Liver (tissue), 9 donors: ENCODE data around the gene OXCT1. TPM values are rescaled to one million over a fixed set of nuclear protein-coding genes. Genes with fewer than 3 reads are reported as not detected.

Experiments
- DNase-seq: peaks from one replicate; pipeline ENCODE4 v3.0.0-alpha.2; 2017; ENCODE audit warnings: low spot score
- H3K27ac ChIP-seq, 2 donors: one replicate each; pipeline ENCODE4 v1.7.0; 2013; ENCODE audit warnings: inconsistent platforms in 2 of 2, low read length in 2 of 2, control low read depth in 1 of 2, low read depth in 1 of 2, mild to moderate bottlenecking in 1 of 2
- H3K27me3 ChIP-seq, 4 donors: one replicate each; pipeline versions ENCODE4 v1.6.1 to v1.7.0; 2013; ENCODE audit warnings: low read length in 3 of 4, inconsistent platforms in 1 of 4, mild to moderate bottlenecking in 1 of 4, moderate library complexity in 1 of 4; ENCODE audit not compliant: control insufficient read depth in 4 of 4, insufficient read depth in 4 of 4
- H3K36me3 ChIP-seq, 4 donors: one replicate each; pipeline versions ENCODE4 v1.6.1 to v1.7.0; 2013; ENCODE audit warnings: low read length in 3 of 4, mild to moderate bottlenecking in 3 of 4, low read depth in 1 of 4, moderate library complexity in 1 of 4; ENCODE audit not compliant: control insufficient read depth in 4 of 4, insufficient read depth in 3 of 4
- H3K4me1 ChIP-seq, 4 donors: one replicate each; pipeline versions ENCODE4 v1.6.1 to v1.7.0; 2013; ENCODE audit warnings: low read length in 3 of 4, mild to moderate bottlenecking in 3 of 4, moderate library complexity in 1 of 4; ENCODE audit not compliant: control insufficient read depth in 4 of 4, insufficient read depth in 4 of 4
- H3K4me3 ChIP-seq, 3 donors: one replicate each; pipeline versions ENCODE4 v1.6.1 to v1.7.0; 2013; ENCODE audit warnings: low read length in 3 of 3, control low read depth in 1 of 3, low read depth in 1 of 3, mild to moderate bottlenecking in 1 of 3
- H3K9ac ChIP-seq, 2 donors: one replicate each; pipeline ENCODE4 v1.7.0; 2013; ENCODE audit warnings: low read length in 2 of 2, mild to moderate bottlenecking in 2 of 2, moderate library complexity in 2 of 2, control low read depth in 1 of 2, low read depth in 1 of 2
- H3K9me3 ChIP-seq, 4 donors: one replicate each; pipeline versions ENCODE4 v1.6.1 to v1.7.0; 2013; ENCODE audit warnings: low read length in 3 of 4; ENCODE audit not compliant: control insufficient read depth in 4 of 4
- EGR1 ChIP-seq, 2 donors: IDR thresholded peaks; 2 replicates each; pipeline ENCODE4 v1.6.1; 2016 to 2018; ENCODE audit warnings: antibody characterized with exemption in 2 of 2, low read depth in 2 of 2
- FOXA1 ChIP-seq: IDR thresholded peaks from 2 replicates; pipeline ENCODE4 v1.6.1; 2016; ENCODE audit warnings: antibody characterized with exemption
- FOXA2 ChIP-seq: IDR thresholded peaks from 2 replicates; pipeline ENCODE4 v1.6.1; 2016; ENCODE audit warnings: antibody characterized with exemption
- GABPA ChIP-seq, 2 donors: IDR thresholded peaks in 1 of 2; conservative IDR thresholded peaks in 1 of 2; 2 replicates each; pipeline ENCODE4 v1.6.1; 2016; ENCODE audit warnings: antibody characterized with exemption in 2 of 2, mild to moderate bottlenecking in 1 of 2, moderate library complexity in 1 of 2
- HNF4A ChIP-seq, 2 donors: conservative IDR thresholded peaks; 2 replicates each; pipeline ENCODE4 v1.6.1; 2016; ENCODE audit warnings: antibody characterized with exemption in 2 of 2, mild to moderate bottlenecking in 2 of 2
- JUND ChIP-seq, 2 donors: IDR thresholded peaks; 2 replicates each; pipeline ENCODE4 v1.6.1; 2016; ENCODE audit warnings: antibody characterized with exemption in 2 of 2
- NR2F2 ChIP-seq: IDR thresholded peaks from 2 replicates; pipeline ENCODE4 v1.6.1; 2016; ENCODE audit warnings: antibody characterized with exemption
- RAD21 ChIP-seq, 2 donors: IDR thresholded peaks; 2 replicates each; pipeline ENCODE4 v1.6.1; 2016; ENCODE audit warnings: antibody characterized with exemption in 2 of 2, mild to moderate bottlenecking in 2 of 2
- RXRA ChIP-seq, 2 donors: IDR thresholded peaks; 2 replicates each; pipeline ENCODE4 v1.6.1; 2017 to 2018; ENCODE audit warnings: antibody characterized with exemption in 2 of 2, mild to moderate bottlenecking in 1 of 2
- SP1 ChIP-seq: IDR thresholded peaks from 2 replicates; pipeline ENCODE4 v1.6.1; 2018; ENCODE audit warnings: antibody characterized with exemption, mild to moderate bottlenecking
- TAF1 ChIP-seq: conservative IDR thresholded peaks from 2 replicates; pipeline ENCODE4 v1.6.1; 2016; ENCODE audit warnings: antibody characterized with exemption, mild to moderate bottlenecking
- WGBS: extraction: QIAGEN DNeasy Blood & Tissue Kit; methylation state at CpG from one replicate; pipeline ENCODE4 v1.1.7; 2013; 5-methylcytosine and 5-hydroxymethylcytosine counted together
- polyA plus RNA-seq, 2 donors: library from polyadenylated mRNA; stranded (reverse) in 1 of 2; unstranded in 1 of 2; fragments of 200-250 nt in 1 of 2; fragments of >200 nt in 1 of 2; fragmentation: Nextera tagmentation in 1 of 2; extraction: Ambion mirVana in 1 of 2; gene quantifications; one replicate each; pipeline versions ENCODE4 v1.2.1 to v1.2.3, GENCODE V29; 2013 to 2015
- total RNA-seq, 2 donors: library from RNA; depleted of rRNA; stranded (reverse); fragments of >200 nt; gene quantifications; one replicate each; pipeline ENCODE4 v1.2.3, GENCODE V29; 2014
- TF ChIP-seq, protein P1 (sequence below): IDR thresholded peaks from 2 replicates; pipeline ENCODE4 v1.6.1; 2016; ENCODE audit warnings: antibody characterized with exemption, mild to moderate bottlenecking
- TF ChIP-seq, protein P2 (sequence below): IDR thresholded peaks from 2 replicates; pipeline ENCODE4 v1.6.1; 2016; ENCODE audit warnings: antibody characterized with exemption
- TF ChIP-seq, protein P3 (sequence below): fragments of 150-350 bp; IDR thresholded peaks from 2 replicates; pipeline ENCODE4 v1.5.1; 2017; ENCODE audit warnings: improper control_type of control experiment, low read depth, low read length; ENCODE audit not compliant: missing input control
- donor health status: healthy.
- donor health status: healthy.
- donor health status: healthy.
- donor health status: healthy.
- donor health status: healthy.

OXCT1 gene
- total and polyA plus RNA-seq, 4 donors: 0.72 to 10.7 (median 1.1) TPM

DNA sequence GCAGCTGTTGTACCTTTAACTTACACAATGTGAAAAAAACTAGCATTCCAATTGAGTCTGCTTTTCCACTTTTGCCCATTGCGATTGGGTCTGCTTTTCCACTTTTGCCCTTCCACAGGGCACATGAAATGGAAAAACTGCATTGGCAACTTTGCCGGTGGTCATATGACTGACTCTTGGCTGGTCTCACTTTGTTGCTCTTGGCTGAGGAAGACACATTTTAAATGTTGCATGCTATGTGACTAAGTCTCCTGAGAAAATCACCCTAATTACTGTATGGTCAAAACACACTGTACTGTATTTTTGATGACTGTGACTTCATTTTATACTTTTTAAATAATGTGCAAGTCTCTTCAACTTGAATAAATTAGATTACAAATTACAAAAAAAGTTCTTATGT is 1.6 kb upstream of the OXCT1 start:
- TF ChIP-seq, protein P1, sequence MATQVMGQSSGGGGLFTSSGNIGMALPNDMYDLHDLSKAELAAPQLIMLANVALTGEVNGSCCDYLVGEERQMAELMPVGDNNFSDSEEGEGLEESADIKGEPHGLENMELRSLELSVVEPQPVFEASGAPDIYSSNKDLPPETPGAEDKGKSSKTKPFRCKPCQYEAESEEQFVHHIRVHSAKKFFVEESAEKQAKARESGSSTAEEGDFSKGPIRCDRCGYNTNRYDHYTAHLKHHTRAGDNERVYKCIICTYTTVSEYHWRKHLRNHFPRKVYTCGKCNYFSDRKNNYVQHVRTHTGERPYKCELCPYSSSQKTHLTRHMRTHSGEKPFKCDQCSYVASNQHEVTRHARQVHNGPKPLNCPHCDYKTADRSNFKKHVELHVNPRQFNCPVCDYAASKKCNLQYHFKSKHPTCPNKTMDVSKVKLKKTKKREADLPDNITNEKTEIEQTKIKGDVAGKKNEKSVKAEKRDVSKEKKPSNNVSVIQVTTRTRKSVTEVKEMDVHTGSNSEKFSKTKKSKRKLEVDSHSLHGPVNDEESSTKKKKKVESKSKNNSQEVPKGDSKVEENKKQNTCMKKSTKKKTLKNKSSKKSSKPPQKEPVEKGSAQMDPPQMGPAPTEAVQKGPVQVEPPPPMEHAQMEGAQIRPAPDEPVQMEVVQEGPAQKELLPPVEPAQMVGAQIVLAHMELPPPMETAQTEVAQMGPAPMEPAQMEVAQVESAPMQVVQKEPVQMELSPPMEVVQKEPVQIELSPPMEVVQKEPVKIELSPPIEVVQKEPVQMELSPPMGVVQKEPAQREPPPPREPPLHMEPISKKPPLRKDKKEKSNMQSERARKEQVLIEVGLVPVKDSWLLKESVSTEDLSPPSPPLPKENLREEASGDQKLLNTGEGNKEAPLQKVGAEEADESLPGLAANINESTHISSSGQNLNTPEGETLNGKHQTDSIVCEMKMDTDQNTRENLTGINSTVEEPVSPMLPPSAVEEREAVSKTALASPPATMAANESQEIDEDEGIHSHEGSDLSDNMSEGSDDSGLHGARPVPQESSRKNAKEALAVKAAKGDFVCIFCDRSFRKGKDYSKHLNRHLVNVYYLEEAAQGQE: no peak
- TF ChIP-seq FOXA1: no peak
- TF ChIP-seq EGR1 (IDR thresholded peaks at IDR 0.05; ENCODE audit: low read depth in 2 of 2): no peak
- no peak for TF ChIP-seq TAF1
- TF ChIP-seq HNF4A (conservative IDR thresholded peaks at IDR 0.05): no peak
- TF ChIP-seq NR2F2: no peak
- TF ChIP-seq JUND (IDR thresholded peaks at IDR 0.05): no peak
- Histone ChIP-seq H3K4me3 (no peak overlapping the region), H3K27ac (no peak overlapping the region), H3K36me3 (no peaks in the 10 kb centered on the region), H3K9ac (no peak overlapping the region), H3K4me1 (peaks cover 2 to 18% (median 13%) of the 10 kb centered on the region in 4 donors), H3K27me3 (no peaks in the 10 kb centered on the region), H3K9me3 (no peaks in the 10 kb centered on the region)
- WGBS: 53% methylated on average over 2 of the region's 2 CpGs
- no peak for DNase-seq

DNA sequence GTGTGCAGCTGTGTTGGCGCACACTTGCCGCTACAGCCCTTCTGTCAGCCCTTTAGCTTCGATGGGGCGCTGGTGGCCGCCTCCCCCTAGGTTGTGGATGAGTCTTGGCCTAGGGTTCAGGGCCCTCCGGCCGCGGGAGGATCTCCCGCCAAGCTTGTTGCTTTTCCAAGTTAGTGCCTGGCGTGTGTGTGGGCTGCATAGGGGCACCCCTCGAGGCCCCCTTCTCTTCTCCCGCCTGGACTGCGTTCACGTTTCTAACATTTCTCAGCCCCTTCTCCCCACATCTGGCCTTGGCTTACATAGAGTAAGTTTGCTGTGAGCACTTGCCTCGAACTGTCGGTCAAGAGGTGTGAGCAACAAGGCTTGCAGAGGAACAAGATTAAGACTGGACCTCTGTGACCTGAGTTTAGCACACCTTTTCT is 413 bp upstream of the OXCT1 start:
- Histone ChIP-seq H3K27me3 (no peaks in the 10 kb centered on the region), H3K9me3 (no peaks in the 10 kb centered on the region), H3K36me3 (no peaks in the 10 kb centered on the region), H3K9ac (no peak overlapping the region), H3K4me1 (peaks cover 2 to 18% (median 13%) of the 10 kb centered on the region in 4 donors), H3K27ac (no peak overlapping the region), H3K4me3 (peak overlapping the region in 2 of 3 donors; percentile 53 to 71)
- DNase-seq: no peak
- WGBS: 15% methylated on average over 16 of the region's 16 CpGs
- TF ChIP-seq GABPA (IDR thresholded peaks at IDR 0.05 in 1 of 2, conservative IDR thresholded peaks at IDR 0.05 in 1 of 2) (no peak), JUND (IDR thresholded peaks at IDR 0.05) (no peak), FOXA2 (no peak)

DNA sequence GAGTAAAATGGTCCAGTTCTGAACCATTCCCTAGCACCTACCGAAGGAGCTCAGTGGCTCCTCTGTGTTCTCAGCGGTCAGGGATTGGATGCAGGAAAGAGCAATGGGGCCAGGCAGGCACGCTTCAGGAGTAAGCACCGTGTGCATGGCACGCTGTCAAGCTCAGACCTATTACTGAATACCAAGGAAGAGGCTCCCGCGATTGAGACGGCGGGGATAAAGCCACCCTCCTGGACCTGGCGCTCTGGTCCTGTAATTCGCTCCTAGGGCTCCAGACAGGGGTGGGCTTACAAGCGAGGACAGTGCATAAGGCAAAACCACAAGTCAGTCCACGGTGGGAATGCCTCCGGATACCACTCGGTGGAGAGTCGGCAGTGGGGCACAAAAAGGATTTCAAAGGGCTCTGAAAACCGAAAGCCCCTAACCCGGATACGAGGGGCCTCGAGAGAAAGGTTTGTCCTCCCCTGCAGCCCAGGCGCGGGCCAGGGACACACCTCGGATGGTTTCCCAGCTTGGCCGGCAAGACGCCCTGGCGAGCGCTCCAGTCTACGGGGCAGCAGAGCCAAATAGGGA is 988 bp downstream of the OXCT1 start:
- Histone ChIP-seq H3K4me1 (peaks cover 2 to 18% (median 13%) of the 10 kb centered on the region in 4 donors), H3K4me3 (peak overlapping the region in 2 of 3 donors; percentile 53 to 71), H3K9me3 (no peaks in the 10 kb centered on the region), H3K27me3 (no peaks in the 10 kb centered on the region), H3K9ac (no peak overlapping the region), H3K27ac (no peak overlapping the region), H3K36me3 (no peaks in the 10 kb centered on the region)
- no peak for TF ChIP-seq NR2F2
- TF ChIP-seq, protein P2, sequence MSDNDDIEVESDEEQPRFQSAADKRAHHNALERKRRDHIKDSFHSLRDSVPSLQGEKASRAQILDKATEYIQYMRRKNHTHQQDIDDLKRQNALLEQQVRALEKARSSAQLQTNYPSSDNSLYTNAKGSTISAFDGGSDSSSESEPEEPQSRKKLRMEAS: no peak
- TF ChIP-seq TAF1: no peak
- no peak for TF ChIP-seq GABPA (IDR thresholded peaks at IDR 0.05 in 1 of 2, conservative IDR thresholded peaks at IDR 0.05 in 1 of 2)
- TF ChIP-seq SP1: no peak
- no peak for TF ChIP-seq RAD21 (IDR thresholded peaks at IDR 0.05)
- TF ChIP-seq, protein P3, sequence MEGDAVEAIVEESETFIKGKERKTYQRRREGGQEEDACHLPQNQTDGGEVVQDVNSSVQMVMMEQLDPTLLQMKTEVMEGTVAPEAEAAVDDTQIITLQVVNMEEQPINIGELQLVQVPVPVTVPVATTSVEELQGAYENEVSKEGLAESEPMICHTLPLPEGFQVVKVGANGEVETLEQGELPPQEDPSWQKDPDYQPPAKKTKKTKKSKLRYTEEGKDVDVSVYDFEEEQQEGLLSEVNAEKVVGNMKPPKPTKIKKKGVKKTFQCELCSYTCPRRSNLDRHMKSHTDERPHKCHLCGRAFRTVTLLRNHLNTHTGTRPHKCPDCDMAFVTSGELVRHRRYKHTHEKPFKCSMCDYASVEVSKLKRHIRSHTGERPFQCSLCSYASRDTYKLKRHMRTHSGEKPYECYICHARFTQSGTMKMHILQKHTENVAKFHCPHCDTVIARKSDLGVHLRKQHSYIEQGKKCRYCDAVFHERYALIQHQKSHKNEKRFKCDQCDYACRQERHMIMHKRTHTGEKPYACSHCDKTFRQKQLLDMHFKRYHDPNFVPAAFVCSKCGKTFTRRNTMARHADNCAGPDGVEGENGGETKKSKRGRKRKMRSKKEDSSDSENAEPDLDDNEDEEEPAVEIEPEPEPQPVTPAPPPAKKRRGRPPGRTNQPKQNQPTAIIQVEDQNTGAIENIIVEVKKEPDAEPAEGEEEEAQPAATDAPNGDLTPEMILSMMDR: no peak
- TF ChIP-seq FOXA2: no peak
- TF ChIP-seq RXRA (IDR thresholded peaks at IDR 0.05): no peak
- TF ChIP-seq EGR1 (IDR thresholded peaks at IDR 0.05; ENCODE audit: low read depth in 2 of 2): no peak
- TF ChIP-seq FOXA1: no peak
- WGBS: 32% methylated on average over 28 of the region's 28 CpGs
- no peak for DNase-seq
